Stimulated activated CD4-positive, alpha-beta T cell treated with anti-CD3 and anti-CD28 coated beads, Interleukin-12 subunit alpha, Interleukin-12 subunit beta, amount 100 ng/mL, for 4 hours (primary cell): ENCODE measurements around the gene GPATCH8.
"Not testable (repeated sequence)": the region's sequence is repeated elsewhere in the genome, so short reads cannot be mapped to it uniquely, and the experiment has no call there.

Source experiments
- DNase-seq: peaks from one replicate; pipeline ENCODE4 v3.0.0-alpha.2; 2020

GPATCH8 gene

DNA sequence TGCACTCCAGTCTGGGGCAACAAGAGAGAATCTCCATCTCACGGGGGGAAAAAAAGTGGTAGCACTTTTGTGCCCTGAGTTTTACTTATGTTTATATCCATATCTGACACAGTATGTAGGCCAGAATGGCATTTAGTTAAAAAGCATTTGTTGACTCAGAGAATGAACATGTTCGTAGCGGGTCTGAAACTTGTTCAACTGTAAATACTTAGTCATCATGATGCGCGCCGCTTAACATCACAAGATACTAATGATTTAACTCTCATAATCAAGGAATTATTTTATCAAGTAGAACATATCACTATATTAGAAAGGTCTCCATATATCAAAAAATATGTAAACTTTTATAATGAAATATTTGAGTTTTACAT, 58.5 kb downstream of the GPATCH8 start:
- no peak for DNase-seq

DNA sequence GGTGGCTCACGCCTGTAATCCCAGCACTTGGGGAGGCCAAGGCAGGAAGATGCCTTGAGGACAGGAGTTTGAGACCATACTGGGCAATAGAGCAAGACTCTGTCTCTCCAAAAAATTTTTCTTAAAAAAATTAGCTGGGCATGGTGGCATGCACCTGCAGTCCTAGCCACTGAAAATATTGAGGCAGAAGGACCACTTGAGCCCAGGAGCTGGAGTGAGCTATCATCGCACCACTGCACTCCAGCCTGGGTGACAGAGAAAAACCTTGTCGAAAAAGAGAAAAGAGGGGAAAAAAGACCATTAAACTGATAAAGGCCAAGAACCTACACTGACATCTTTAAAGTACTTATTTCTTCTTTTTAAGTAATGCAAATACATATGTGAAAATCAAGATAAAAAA, 60.4 kb downstream of the GPATCH8 start:
- DNase-seq = no peak

DNA sequence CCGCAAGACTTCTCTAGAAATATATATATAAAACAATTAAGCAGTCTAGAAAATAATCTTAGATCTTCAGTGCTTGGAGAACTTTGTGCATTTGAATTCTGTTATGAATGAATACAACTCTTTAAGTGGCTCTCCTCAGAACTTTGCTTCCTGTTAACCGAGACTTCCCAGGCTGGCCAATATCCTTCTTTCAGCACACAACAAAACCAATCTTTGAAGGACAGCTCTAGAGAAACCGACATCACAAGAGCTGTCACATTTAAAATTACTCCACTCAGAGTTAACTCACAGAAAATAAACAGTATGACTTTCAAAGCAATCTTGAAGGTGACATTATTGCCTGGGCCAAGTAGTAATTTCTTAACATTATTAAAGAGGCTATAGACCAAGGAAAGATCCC, 64.0 kb downstream of the GPATCH8 start:
- no peak for DNase-seq

DNA sequence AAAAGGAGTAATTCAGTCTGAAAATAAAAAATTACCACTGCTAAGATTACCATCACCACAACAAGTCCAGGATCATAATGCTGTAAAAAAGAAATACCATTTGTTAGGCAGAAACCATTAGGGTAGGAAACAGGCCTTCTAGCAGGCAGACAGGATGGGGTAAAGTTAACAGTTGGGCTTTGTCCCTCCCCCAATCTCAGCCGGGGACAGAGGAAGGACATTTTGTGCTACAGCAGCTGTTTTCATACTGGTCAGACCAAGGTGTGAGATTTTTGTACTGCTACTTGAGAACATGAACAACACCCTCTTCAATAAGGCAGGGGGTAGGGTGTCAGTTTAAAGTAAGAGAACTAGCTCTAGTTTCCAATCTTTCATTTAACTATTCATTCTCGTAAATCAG, 64.6 kb downstream of the GPATCH8 start:
- no peak for DNase-seq

DNA sequence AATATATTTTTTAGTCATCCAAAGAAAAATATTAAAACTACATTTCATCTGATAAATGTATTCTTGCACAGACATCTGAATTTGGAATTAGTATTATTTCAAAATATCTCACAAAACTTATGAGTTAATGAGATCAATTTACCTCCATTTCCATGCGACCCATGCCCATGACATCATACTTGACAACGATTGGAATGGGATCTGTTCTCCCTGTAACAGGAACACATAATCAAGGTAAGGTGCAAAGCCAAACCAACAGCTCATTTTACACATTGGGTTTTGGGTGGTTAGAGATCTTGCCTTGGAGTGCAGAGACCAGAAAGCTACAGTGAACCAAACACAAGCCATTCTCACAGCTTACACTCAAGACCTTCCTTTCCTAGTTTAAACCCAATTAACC, 66.9 kb downstream of the GPATCH8 start:
- no peak for DNase-seq

DNA sequence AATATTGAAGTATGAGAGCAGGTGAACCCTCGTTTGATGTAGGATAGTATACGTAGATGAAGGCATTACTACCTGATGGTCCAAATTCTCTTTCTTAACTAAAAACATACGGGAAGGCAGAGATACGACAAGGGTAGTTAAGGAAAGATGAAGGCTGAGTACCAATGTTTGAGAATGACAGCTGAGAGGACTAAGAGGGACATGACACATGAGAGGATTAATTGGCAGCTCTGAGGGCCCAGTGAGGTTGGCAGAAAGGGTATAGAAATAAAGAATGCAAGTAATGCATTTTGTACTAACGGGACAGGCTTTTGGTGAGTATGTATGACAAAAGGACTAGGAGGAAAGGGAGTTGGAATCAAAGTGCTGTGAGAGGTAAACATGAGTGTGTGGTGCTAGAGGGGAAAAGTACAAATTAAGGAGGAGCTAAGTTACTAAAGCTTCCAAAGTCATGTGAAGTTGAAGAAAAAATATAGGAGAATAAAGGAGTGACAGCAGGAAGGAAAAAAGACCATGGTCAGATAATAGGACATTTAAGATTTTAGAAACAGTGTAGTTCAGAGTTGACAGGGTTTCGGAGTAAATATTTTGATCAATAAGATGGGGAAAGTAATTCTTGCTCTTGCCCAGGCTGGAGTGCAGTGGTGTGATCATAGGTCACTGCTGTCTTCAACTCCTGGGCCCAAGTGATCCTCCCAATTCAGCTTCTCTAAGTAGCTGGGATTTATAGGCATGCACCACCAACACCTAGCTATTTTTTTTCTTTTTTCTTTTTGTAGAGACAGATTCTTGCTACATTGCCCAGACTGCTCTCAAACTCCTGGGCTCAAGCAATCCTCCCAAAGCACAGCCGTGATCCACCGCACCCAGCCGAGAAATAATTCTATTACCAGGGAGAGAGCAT, 70.7 kb downstream of the GPATCH8 start:
- DNase-seq = no peak

DNA sequence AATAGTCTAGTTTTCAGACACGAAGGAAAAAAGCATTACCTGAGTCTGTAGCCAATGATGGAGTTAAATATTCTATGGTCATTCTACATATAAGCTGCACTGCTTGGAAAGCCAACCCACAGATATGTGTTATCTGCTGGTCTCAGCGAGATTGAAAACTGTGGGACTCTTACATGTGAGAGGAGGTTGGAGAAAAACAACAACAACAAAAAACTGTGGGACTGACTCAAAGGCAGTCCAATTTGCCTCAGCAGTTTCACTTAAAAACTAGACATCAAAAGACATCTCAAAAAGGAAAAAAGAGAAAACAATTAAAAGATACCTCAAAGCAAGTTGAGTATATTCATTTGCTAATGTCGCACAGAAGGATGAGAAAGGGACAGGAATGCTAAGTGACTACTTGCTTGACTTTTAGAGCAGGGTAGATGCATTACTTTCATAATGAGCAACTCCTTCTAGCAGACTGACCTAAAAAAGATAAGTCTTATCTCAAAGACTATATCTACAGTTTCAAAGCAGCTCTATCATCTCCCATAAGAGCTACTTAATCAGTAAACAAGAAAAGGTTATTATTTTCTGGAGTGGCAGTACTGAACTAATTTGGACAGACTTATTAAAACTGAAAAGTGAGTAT, 78.3 kb downstream of the GPATCH8 start:
- no peak for DNase-seq

DNA sequence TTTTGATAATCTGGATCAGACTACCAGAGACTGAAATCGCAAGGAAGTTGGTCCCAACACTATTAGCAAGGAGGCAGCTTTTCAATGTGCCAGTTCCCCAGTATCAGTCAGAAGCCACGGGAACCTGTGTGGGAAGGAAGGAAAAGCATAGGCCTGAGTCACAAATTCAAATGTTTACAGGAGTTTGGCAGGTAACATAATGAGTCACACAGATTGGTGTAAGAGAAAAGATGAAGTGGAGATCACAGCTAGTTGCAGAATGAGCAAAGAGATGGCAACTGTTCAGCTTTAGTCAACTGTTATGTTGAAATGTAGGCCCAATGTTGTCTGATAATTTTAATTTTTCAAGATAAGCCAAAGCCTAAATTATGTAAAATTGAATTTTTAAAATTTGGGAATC, 85.7 kb downstream of the GPATCH8 start:
- no peak for DNase-seq

DNA sequence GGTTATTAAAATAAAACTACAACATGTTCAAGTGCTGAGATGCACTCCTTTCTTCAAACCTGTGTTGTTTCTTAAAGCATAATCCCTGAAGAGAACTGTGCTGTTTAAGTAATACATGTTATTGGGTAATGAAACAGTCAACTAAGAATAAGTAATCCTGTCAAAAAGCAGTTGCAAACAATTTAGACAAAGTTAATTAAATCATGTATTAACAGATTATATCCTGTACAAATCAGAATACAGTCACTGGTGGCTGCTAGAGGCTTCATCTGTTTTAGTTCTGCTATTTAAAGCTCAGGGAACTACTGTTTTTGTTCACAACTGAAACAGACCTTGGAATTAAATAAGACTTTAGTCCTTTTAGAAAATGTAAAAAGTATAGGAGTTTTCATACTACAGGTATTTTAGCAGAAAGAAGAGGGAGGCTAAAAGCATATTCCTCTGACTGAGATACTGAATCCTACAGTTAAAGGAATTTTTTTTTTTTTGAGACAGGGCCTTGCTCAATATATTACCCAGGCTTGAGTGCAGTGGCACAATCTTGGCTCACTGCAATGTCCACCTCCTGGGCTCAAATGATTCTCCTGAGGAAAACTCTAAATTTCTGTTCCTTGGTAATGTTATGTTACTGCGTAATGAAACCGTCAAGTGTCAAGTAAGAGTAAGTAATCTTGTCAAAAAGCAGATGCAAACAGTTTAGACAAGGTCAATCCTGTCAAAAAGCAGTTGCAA, 86.5 kb downstream of the GPATCH8 start:
- no peak for DNase-seq

DNA sequence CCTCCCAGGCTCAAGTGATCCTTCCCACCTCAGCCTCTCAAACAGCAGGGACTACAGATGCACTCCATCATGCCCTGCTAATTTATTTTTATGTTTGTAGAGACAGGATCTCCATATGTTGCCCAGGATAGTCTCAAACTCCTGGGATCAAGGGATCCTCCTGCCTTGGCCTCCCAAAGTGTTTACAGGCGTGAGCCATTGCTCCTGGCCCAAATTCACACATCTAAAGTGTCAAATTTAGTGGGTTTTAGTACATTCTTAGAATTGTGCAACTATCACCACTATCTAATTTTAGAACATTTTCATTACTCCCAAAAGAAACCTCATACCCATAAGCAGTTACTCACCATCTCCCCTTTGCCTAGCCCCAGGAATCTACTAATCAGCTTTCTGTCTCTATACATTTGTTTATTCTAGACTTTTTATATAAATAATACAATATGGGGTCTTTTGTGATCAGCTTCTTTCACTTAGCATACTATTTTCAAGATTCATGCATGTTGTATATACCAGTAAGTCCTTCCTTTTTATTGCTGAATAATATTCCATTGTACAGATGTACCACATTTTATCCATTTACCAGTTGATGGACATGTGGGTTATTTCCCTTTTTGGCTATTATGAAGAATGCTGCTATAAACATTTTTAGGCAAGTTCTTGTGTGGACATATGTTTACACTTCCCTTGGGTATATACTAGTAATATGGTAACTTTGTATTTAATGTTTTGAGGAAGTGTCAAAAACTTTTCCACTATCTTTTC, 88.6 kb downstream of the GPATCH8 start:
- DNase-seq = no peak

DNA sequence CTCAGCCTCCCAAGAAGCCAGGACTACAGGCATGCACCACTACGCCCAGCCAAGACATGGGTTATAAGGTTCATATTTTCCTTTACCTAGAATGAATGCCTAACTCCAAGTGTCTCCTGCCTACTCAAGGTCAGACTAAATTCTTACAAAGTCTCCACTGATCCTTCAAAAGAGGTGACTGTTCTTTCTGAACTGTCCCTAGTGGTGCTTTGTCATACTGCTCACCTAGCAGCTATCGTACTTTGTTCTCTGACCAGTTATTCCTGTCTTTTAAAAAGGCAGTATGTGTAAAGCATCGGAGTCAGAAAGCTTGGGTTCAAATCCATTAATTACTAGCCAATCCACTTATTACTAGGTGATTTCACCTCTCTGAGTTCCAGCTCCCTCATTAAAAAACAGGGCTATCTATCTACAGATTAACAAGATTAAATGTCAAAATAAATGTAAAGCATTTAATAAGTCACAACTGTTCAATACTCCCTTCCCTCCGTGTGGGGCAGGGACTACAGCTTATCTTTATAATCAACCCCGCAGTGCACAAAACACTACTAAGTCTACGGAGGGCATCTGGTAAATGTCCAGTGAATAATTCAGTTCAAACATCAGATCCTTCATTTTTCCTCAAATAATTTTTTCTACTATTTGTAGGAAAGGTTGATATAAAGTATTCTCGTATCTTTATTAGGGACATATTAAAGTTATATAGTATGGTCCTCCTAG, 93.7 kb downstream of the GPATCH8 start:
- no peak for DNase-seq

DNA sequence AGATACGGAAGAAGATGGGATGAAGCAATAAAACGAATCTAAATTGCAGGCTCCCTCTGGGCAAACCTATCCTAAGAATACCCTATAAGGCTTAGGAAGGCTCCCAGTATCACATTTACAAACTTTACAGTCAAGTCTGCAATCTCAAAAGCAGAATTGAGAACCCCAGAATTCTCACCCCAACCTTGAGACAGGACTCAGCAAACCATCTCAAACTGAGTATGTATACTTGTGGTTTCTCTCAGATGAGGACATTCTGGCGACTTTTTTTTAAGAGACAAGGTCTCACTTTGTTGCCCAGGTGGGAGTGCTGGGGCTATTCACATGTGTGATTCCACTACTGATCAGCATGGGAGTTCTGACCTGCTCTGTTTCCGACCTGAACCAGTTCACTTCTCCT, 94.4 kb downstream of the GPATCH8 start:
- no peak for DNase-seq

DNA sequence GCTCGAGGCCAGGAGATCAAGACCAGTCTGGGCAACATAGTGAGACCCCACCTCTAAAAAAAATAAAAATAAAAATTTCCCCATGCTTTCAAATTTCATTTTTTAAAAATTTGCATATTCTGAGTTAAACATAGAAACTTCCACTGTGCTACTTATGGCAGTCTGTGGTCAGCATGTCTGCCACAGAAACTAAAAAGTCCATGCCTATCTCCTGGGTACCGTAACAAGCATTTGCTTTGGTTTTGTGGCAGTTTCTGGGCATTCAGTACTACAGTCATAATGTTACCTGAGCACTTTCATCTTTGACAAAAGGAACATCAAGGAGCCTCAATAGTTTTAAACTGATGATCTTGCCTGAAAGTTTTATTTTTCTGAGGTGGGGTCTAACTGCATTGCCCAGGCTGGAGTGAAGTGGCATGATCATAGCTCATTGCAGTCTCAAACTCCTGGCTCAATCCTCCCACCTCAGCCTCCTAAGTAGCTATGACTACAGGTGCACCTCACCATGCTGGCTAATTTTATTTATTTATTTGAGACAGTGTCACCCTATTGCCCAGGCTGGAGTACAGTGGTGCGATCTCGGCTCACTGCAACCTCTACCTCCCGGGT, 100.5 kb downstream of the GPATCH8 start:
- DNase-seq = no peak

DNA sequence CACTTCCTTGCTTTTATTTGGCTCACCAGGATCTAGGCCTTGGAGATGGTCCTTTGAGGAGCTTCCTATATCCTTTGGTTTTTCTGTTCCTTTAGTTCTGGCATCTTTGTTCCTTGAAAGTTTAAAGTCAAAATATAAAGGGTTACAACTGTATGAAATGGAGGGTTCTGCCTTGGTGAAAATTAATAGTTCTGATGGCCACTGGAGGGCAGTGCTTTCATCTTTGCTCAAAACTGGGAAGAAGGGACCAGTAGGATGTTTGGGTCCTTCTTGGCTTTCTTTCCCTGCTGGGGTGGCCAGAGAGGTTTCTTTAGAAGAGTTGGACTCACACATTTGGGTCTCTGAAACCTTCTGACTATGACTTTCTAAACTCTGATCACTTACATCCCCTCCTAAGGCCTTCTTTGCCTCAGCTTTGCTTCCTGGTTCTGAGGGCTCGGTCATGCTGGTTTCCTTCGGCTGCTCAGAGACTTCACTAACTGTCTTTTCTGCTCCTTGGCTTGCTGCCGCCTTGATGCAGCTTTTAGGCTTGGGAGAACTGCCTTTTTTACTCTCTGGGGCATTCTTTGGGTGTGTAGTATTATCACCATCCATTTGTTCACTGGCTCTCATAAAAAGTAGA, 102.9 kb downstream of the GPATCH8 start:
- DNase-seq = no peak

DNA sequence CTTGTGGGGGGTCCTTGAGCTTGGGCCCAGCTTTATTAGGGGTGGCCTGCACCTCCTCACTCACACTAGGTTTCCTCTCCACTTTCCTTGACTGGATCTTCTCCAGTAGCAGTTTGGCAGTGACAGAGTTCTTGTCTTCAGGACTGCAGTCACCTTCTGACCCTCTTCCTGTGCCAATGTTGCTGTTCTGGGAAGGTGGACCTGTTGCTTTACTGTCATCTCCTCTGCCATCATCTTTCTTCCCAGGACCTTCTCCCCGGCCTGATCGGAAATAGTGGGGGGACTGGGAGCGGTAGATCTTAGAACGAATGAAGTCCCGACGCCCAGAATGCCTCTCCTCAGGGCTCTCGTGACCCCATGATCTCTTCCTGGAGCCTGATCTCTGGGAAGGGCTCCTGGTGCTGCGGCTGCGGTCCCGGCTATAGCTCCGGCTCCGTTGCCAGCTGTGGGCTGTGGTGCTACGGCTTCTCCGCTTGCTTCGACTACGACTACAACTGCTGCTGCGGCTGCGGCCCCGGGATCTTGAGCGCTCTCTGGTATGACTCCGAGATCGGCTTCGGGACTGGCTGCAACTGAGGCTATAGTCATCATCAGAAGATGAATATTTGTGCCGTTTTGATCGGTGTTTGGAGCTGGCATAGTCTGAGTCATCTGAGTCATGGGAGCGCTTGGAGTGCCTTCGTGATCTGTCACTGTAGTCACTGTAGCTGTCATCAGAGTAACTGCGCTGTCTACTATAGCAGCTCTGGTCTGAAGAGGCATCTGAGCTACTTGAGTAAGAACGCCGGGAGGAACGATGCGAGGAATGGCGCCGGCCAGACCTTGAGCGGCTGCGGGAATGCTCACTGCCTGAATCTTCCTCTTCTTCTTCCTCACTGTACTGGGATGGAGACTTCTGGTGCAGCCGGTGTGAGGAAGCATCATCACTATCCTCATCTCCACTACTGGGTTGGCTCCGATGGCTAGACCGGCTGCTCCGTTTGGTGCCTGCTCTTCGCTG, 104.2 kb downstream of the GPATCH8 start:
- no peak for DNase-seq

DNA sequence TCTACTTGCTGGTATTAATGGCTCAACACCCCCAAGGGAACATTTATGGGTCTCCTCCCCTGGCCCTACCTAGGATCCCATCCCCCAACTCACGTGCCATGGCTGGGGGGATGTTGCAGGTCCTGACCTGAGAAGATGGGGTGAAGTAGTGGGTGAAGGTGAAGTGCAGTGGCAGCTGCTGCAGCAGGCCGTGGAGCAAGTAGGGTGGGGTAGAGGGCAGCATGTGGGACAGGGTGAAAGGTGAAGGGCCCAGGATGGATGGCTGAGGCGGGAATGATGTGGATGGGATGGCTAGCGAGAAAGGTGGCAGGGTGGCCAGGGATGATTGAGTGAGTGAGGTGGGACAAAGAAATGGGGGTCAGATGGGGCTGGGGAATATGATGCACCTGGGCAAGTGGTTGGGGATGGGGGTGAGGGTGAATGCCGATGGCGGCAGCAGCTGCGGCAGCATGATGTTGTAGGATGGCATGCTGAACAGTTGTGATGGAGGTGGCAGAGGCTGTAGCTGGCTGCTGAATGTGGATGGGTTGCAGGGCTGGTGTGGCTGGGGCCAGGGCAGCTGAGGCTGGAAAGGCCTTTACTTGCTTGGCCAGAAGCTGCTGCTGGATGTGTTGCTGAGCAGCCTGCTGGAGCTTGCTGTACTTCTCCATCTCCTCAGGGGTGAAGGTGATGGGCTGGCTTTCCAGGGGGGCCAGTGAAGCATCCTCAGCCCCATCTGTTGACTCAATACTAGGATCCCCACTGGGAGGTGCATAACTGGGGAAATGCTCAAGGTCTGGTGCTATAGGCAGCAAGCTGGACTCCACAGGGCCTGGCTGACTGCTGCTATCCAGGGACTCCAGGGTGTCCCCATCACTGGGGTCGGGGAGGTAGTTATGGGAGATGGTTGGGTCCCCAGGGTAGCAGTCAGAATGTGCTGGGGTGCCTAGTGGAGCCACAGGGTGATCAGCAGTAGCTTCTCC, 105.4 kb downstream of the GPATCH8 start:
- no peak for DNase-seq

DNA sequence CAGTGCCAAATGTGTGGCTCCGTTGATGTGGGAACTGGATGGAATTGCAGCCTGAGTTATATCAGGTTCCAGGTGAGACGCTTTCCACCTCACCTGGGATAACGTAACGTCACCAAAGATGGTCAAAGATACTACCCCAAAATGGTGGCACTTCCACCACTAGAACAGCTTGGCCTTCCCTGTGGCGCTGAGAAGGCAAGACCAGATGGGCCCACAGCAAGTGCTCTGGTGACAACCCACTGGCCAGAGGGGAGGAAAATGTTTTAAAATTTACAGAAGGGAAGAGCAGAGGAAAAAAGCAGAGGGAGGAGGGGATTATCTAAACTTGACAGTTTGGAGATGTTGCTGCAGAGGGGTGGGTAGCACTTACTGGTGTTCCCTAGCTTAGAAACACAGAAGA, 106.3 kb downstream of the GPATCH8 start:
- DNase-seq = no peak

DNA sequence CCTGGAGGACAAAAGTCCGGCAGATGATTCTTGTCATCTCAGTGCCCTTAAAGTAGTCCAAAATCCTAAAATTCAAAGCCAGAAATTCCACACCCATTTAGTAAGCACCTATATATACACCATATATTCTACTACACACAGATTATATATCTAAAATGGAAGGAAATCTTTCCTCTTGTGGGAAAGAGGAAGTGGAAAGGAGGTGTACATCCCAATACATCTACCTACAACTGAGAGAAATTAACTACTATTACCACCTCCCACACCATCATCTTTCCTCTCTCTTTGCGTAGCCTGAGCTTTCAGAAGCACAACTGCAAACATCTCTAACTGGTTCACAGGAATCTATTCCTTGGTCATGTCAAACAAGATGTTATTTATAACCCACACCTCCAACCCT, 108.4 kb downstream of the GPATCH8 start:
- no peak for DNase-seq

DNA sequence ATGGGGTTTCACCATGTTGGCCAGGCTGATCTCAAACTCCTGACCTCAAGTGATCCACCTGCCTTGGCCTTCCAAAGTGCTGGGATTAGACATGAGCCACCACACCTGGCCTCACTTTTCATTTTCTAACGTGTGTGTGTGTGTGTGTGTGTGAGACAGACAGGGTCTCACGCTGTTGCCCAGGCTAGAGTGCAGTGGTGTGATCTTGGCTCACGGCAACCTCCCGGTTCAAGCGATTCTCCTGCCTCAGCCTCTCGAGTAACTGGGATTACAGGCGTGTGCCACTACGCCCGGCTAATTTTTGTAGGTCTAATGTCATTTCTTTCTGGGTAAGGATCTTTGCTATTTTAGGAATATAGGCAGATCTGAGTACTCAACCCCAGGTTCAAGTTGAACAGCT, 109.1 kb downstream of the GPATCH8 start:
- not testable (repeated sequence) for DNase-seq
